Keratinocyte (primary cell): ENCODE data around the gene EZH1. TPM values are rescaled to one million over a fixed set of nuclear protein-coding genes. Genes with fewer than 3 reads are reported as not detected.

Source experiments
- DNase-seq: peaks from one replicate; pipeline ENCODE4 v3.0.0-alpha.2; 2011; ENCODE audit warnings: low read depth, missing footprints, low spot score
- FAIRE-seq: peaks from 2 replicates; lab custom pipeline; 2011; peaks lifted over from hg19 to GRCh38; lab: Jason Lieb, UNC
- H2AFZ ChIP-seq: 2 replicates; pipeline ENCODE4 v1.6.0; 2012; ENCODE audit warnings: low read length, control low read depth, inconsistent platforms; ENCODE audit not compliant: control insufficient read depth
- H3K27ac ChIP-seq: 2 replicates; pipeline ENCODE4 v1.5.1; 2011; ENCODE audit warnings: low read length; ENCODE audit not compliant: control insufficient read depth, insufficient read depth
- H3K27me3 ChIP-seq: 3 replicates; pipeline ENCODE4 v1.6.0; 2011; ENCODE audit warnings: low read length; ENCODE audit not compliant: control insufficient read depth, insufficient read depth; ENCODE audit errors: extremely low read depth
- H3K36me3 ChIP-seq, 2 experiments: 2 replicates in 1 of 2; 3 replicates in 1 of 2; pipeline ENCODE4 v1.5.1; 2011; ENCODE audit warnings: low read length in 2 of 2, mild to moderate bottlenecking in 1 of 2; ENCODE audit not compliant: control insufficient read depth in 2 of 2, insufficient read depth in 2 of 2; ENCODE audit errors: extremely low read depth in 1 of 2
- H3K4me1 ChIP-seq: 3 replicates; pipeline ENCODE4 v1.5.1; 2011; ENCODE audit warnings: low read length; ENCODE audit not compliant: control insufficient read depth, insufficient read depth; ENCODE audit errors: extremely low read depth
- H3K4me2 ChIP-seq: 3 replicates; pipeline ENCODE4 v1.6.0; 2011; ENCODE audit warnings: low read depth, low read length; ENCODE audit not compliant: control insufficient read depth, insufficient read depth; ENCODE audit errors: extremely low read depth
- H3K4me3 ChIP-seq, 3 experiments: fragments of 200-600 bp in 1 of 3; sonication (generic) in 1 of 3; 2 replicates in 2 of 3; 3 replicates in 1 of 3; pipeline ENCODE4 v1.5.1; 2011 to 2016; ENCODE audit warnings: low read length in 3 of 3, mild to moderate bottlenecking in 3 of 3, control low read depth in 2 of 3, inconsistent platforms in 1 of 3, low read depth in 1 of 3, mixed read lengths in 1 of 3, mixed run types in 1 of 3, moderate library complexity in 1 of 3; ENCODE audit not compliant: control insufficient read depth in 2 of 3, insufficient read depth in 2 of 3; ENCODE audit errors: extremely low read depth in 1 of 3
- H3K79me2 ChIP-seq: 2 replicates; pipeline ENCODE4 v1.6.0; 2012; ENCODE audit warnings: low read length; ENCODE audit not compliant: control insufficient read depth, insufficient read depth
- H3K9ac ChIP-seq: 3 replicates; pipeline ENCODE4 v1.6.0; 2011; ENCODE audit warnings: low read length; ENCODE audit not compliant: control insufficient read depth, insufficient read depth; ENCODE audit errors: extremely low read depth
- H3K9me1 ChIP-seq: 3 replicates; pipeline ENCODE4 v1.6.0; 2011; ENCODE audit warnings: low read length; ENCODE audit not compliant: control insufficient read depth, insufficient read depth; ENCODE audit errors: extremely low read depth
- H3K9me3 ChIP-seq: 2 replicates; pipeline ENCODE4 v1.5.1; 2012; ENCODE audit warnings: low read depth, low read length; ENCODE audit not compliant: control insufficient read depth
- H4K20me1 ChIP-seq: 3 replicates; pipeline ENCODE4 v1.6.0; 2011; ENCODE audit warnings: low read length; ENCODE audit not compliant: control insufficient read depth, insufficient read depth; ENCODE audit errors: extremely low read depth
- CTCF ChIP-seq, 3 experiments: IDR thresholded peaks in 1 of 3; conservative IDR thresholded peaks in 1 of 3; optimal IDR thresholded peaks in 1 of 3; 2 replicates in 2 of 3; 3 replicates in 1 of 3; pipeline versions ENCODE3 to v1.5.1; 2011; ENCODE audit warnings: low read length in 3 of 3, mild to moderate bottlenecking in 3 of 3, moderate library complexity in 2 of 3, control low read depth in 1 of 3, inconsistent platforms in 1 of 3; ENCODE audit not compliant: insufficient read depth in 2 of 3; ENCODE audit errors: extremely low read depth in 1 of 3
- EZH2 ChIP-seq: IDR thresholded peaks from one replicate; pipeline ENCODE4 v1.6.1; 2012; ENCODE audit warnings: inconsistent platforms, mild to moderate bottlenecking, low read length, moderate library complexity
- dilution Hi-C: fragments of 300-500 bp; cut with MboI; formaldehyde crosslinking; loops from one replicate; pipeline ENCODE4 v1.7.0; 2020; ENCODE audit warnings: low sequenced_read_pairs; ENCODE audit not compliant: extremely low pct_ligation_motif_present
- polyA plus RNA-seq, 5 experiments: library from polyadenylated mRNA; depleted of rRNA in 3 of 5; stranded (reverse) in 3 of 5; stranded (forward) in 1 of 5; unstranded in 1 of 5; fragments of >200 nt; gene quantifications; 1 replicate in 1 of 5; 2 replicates in 3 of 5; 3 replicates in 1 of 5; pipeline versions ENCODE4 v1.2.1 to v1.2.3, GENCODE V29; 2011 to 2012; ENCODE audit warnings: missing spikeins in 2 of 5, low read depth in 1 of 5, low replicate concordance in 1 of 5

Gene EZH1
- polyA plus RNA-seq, 1 donor (not counting 4 experiments of a cell fraction or from before 2014, with no cell fraction given), result 18.3 TPM

- Histone ChIP-seq H2AFZ (no peak overlapping the region), H3K36me3 (no peaks in the 10 kb centered on the region), H3K4me2 (no peak overlapping the region), H3K27ac (no peak overlapping the region), H3K79me2 (peaks cover 5% of the 10 kb centered on the region), H3K4me3 (no peak overlapping the region), H3K9me1 (no peaks in the 10 kb centered on the region), H3K4me1 (peaks cover 8% of the 10 kb centered on the region), H3K9me3 (no peaks in the 10 kb centered on the region), H3K27me3 (no peaks in the 10 kb centered on the region), H4K20me1 (no peaks in the 10 kb centered on the region), H3K9ac (no peak overlapping the region)
- TF ChIP-seq EZH2 (no peak), CTCF (optimal IDR thresholded peaks at IDR 0.05 in 1 of 3, IDR thresholded peaks at IDR 0.05 in 1 of 3, conservative IDR thresholded peaks at IDR 0.05 in 1 of 3; ENCODE audit: extremely low read depth in 1 of 3, insufficient read depth in 2 of 3, low read length in 3 of 3) (no peak)
- FAIRE-seq, result no peak
- dilution Hi-C loops, result no loop called here
- DNase-seq, result no peak
Measured at GRCh38 chr17:42740699-42741098, 4.1 kb downstream of the EZH1 start.

GRCh38 chr17:42725143-42725542 lies 19.7 kb downstream of the EZH1 start:
- no peaks in the 10 kb centered on the region for H3K79me2 ChIP-seq
- H2AFZ ChIP-seq, result no peak overlapping the region
- dilution Hi-C loops, result no loop called here
- H3K9me3 ChIP-seq, result no peaks in the 10 kb centered on the region
- H3K9ac ChIP-seq, result no peak overlapping the region
- no peak overlapping the region for H3K27ac ChIP-seq
- no peaks in the 10 kb centered on the region for H3K27me3 ChIP-seq
- no peaks in the 10 kb centered on the region for H4K20me1 ChIP-seq
- TF ChIP-seq EZH2 (no peak), CTCF (optimal IDR thresholded peaks at IDR 0.05 in 1 of 3, IDR thresholded peaks at IDR 0.05 in 1 of 3, conservative IDR thresholded peaks at IDR 0.05 in 1 of 3; ENCODE audit: extremely low read depth in 1 of 3, insufficient read depth in 2 of 3, low read length in 3 of 3) (no peak)
- H3K4me1 ChIP-seq, result no peaks in the 10 kb centered on the region
- H3K4me2 ChIP-seq, result no peak overlapping the region
- peaks cover 7 to 8% of the 10 kb centered on the region in 2 experiments for H3K36me3 ChIP-seq
- H3K4me3 ChIP-seq, result no peak overlapping the region
- no peaks in the 10 kb centered on the region for H3K9me1 ChIP-seq
- FAIRE-seq (no peak), DNase-seq (no peak)
